ENCODE measurements around the gene A2ML1. TPM values are rescaled to one million over a fixed set of nuclear protein-coding genes. Genes with fewer than 3 reads are reported as not detected.
A peak's percentile ranks its signal among the peaks of the same experiment; 100 is the strongest.

A2ML1 gene
- total RNA-seq = not detected
- polyA plus RNA-seq = not detected

DNA sequence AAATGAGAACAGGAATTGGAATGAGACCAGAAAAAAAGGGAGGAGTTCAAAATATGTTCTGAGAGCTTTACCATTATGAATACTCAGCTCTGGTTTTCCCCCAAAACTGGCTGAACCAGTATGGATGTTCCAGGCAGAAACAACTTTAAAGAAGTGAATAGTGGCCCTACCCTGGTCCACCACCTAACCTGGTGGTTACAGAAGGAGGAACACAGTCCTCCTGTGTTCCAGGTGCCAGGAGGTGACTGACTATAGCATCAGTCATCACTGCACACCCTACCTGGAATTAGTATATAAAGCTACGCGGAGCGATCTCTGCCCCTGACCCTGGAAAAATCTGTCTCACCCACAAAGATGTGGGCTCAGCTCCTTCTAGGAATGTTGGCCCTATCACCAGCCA, at the start of gene A2ML1:
A2ML1 (plus strand) TSS at position 324 of the 400 bp plus-strand sequence; CDS start at position 355, 31 bp downstream.
- Mint-ChIP-seq H3K36me3 (peaks cover 0 to 7% (median 0%) of the 10 kb centered on the region in 3 donors), H3K27me3 (peaks cover 6 to 14% of the 10 kb centered on the region in 2 donors), H3K4me1 (no peaks in the 10 kb centered on the region), H3K4me3 (no peak within 1 kb of the TSS), H3K9me3 (peaks cover 0 to 6% (median 4%) of the 10 kb centered on the region in 5 donors), H3K27ac (peak within 1 kb of the TSS in 1 of 8 donors; percentile 43)
- ChIA-PET CTCF (no interaction called here), POLR2A (no interaction called here)
- no peak within 1 kb of the TSS for H3K27ac ChIP-seq (ENCODE audit: low read depth, low read length)
- H3K9me3 ChIP-seq (ENCODE audit: low read length) = no peaks in the 10 kb centered on the region
- no peaks in the 10 kb centered on the region for H3K27me3 ChIP-seq (ENCODE audit: insufficient read depth, low read length, poor library complexity, severe bottlenecking)
- H3K4me3 ChIP-seq (ENCODE audit: low read length) = no peak within 1 kb of the TSS
- no peaks in the 10 kb centered on the region for H3K4me1 ChIP-seq (ENCODE audit: insufficient read depth, low read length)
- DNase-seq = no peak
- H3K36me3 ChIP-seq (ENCODE audit: insufficient read depth, low read length) = no peaks in the 10 kb centered on the region

DNA sequence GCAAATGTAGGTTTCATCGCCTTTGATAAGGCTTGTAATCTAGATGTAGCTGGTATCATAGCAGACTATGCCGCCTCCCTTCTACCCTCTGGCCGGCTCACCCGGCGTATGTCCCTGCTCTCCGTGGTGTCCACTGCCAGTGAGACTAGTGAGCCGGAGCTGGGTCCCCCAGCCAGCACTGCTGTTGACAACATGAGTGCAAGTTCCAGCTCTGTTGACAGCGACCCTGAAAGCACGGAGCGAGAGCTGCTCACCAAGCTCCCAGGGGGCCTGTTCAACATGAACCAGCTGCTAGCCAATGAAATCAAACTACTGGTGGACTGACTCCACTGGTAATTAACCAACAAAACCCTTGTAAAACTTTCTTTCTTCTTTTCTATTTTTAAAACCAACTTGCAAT, 49.0 kb upstream of the A2ML1 start:
- Histone ChIP-seq H3K27ac (ENCODE audit: low read depth, low read length) (no peak overlapping the region), H3K4me3 (ENCODE audit: low read length) (no peak overlapping the region), H3K27me3 (ENCODE audit: insufficient read depth, low read length, poor library complexity, severe bottlenecking) (no peaks in the 10 kb centered on the region), H3K36me3 (ENCODE audit: insufficient read depth, low read length) (no peaks in the 10 kb centered on the region), H3K9me3 (ENCODE audit: low read length) (no peaks in the 10 kb centered on the region), H3K4me1 (ENCODE audit: insufficient read depth, low read length) (no peaks in the 10 kb centered on the region)
- Mint-ChIP-seq H3K36me3 (peaks cover 0 to 26% (median 11%) of the 10 kb centered on the region in 3 donors), H3K9me3 (no peaks in the 10 kb centered on the region), H3K4me1 (no peaks in the 10 kb centered on the region), H3K27ac (no peak overlapping the region), H3K4me3 (no peak overlapping the region), H3K27me3 (no peaks in the 10 kb centered on the region)
- DNase-seq = no peak
- POLR2A ChIA-PET = no interaction called here
- CTCF ChIA-PET = no interaction called here

DNA sequence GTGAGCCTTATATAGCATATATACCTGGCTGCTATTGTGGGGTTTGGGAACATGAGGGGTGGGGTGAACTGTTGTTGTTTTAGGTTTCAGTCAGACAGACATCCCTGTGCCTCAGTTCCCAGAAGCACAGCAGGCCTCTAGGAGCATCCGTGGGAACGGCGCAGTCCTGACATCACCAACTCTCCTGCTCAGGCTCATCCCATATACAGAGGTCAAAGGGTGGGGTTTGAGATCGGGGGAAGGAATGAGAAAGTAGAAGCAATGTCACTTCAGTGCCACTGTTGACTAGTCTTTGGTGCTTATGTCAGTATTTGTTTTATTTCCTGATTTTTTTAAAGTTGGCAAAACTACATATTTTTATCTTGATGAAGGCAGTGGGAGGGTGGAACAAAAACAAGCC, 43.1 kb upstream of the A2ML1 start:
- Mint-ChIP-seq H3K4me3 (no peak overlapping the region), H3K4me1 (no peaks in the 10 kb centered on the region), H3K27me3 (peaks cover 0 to 1% of the 10 kb centered on the region in 2 donors), H3K27ac (no peak overlapping the region), H3K36me3 (peaks cover 0 to 18% (median 3%) of the 10 kb centered on the region in 3 donors), H3K9me3 (no peaks in the 10 kb centered on the region)
- no peaks in the 10 kb centered on the region for H3K36me3 ChIP-seq (ENCODE audit: insufficient read depth, low read length)
- no peaks in the 10 kb centered on the region for H3K4me1 ChIP-seq (ENCODE audit: insufficient read depth, low read length)
- DNase-seq = no peak
- CTCF ChIA-PET = no interaction called here
- H3K27ac ChIP-seq (ENCODE audit: low read depth, low read length) = no peak overlapping the region
- POLR2A ChIA-PET = no interaction called here
- H3K9me3 ChIP-seq (ENCODE audit: low read length) = no peaks in the 10 kb centered on the region
- no peak overlapping the region for H3K4me3 ChIP-seq (ENCODE audit: low read length)
- no peaks in the 10 kb centered on the region for H3K27me3 ChIP-seq (ENCODE audit: insufficient read depth, low read length, poor library complexity, severe bottlenecking)

DNA sequence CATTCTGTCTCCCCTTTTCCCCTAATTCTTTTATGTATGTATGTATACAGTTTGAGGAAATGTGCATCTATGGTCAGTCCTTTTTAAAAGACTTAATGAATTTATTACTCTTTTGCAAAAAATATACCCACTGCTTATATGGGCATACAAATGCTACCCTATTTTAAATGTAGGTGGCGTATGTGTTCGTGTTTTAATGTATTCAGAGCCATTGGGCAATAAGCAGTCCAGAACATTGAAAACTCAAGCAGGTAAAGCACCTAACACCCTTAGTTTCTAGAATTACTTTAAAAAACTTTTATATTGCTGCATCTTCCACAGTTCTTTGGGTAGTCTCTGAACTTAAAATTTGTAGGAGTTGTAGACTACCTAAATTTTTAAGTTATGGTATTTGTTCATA, 42.6 kb upstream of the A2ML1 start:
- Histone ChIP-seq H3K4me3 (ENCODE audit: low read length) (no peak overlapping the region), H3K36me3 (ENCODE audit: insufficient read depth, low read length) (no peaks in the 10 kb centered on the region), H3K4me1 (ENCODE audit: insufficient read depth, low read length) (no peaks in the 10 kb centered on the region), H3K27me3 (ENCODE audit: insufficient read depth, low read length, poor library complexity, severe bottlenecking) (no peaks in the 10 kb centered on the region), H3K9me3 (ENCODE audit: low read length) (no peaks in the 10 kb centered on the region), H3K27ac (ENCODE audit: low read depth, low read length) (no peak overlapping the region)
- H3K36me3 Mint-ChIP-seq = peaks cover 0 to 16% (median 3%) of the 10 kb centered on the region in 3 donors
- ChIA-PET POLR2A (no interaction called here), CTCF (no interaction called here)
- H3K27ac Mint-ChIP-seq = peak overlapping the region in 1 of 8 donors; percentile 15
- no peaks in the 10 kb centered on the region for H3K9me3 Mint-ChIP-seq
- H3K4me3 Mint-ChIP-seq = no peak overlapping the region
- no peak for DNase-seq
- H3K4me1 Mint-ChIP-seq = no peaks in the 10 kb centered on the region
- peaks cover 0 to 1% of the 10 kb centered on the region in 2 donors for H3K27me3 Mint-ChIP-seq

DNA sequence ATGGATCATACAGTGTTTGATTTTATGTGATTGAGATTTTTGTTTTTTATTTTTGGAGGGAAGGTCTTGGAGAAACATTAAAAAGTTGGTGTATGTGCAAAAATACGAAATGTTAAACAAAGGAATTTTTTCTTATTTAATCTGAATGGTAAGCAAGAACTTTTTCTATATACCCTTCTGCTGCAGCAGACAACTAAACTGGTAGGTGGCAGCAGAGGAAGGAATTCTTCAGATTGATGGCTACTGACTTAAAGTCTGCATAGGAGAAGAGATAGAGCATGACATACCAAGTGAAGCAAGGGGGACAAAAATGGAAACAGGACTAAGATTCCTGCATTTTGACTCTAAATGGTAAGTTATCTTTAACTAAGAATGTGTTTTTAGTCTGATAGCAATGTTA, 42.0 kb upstream of the A2ML1 start:
- no peak for DNase-seq
- POLR2A ChIA-PET = no interaction called here

DNA sequence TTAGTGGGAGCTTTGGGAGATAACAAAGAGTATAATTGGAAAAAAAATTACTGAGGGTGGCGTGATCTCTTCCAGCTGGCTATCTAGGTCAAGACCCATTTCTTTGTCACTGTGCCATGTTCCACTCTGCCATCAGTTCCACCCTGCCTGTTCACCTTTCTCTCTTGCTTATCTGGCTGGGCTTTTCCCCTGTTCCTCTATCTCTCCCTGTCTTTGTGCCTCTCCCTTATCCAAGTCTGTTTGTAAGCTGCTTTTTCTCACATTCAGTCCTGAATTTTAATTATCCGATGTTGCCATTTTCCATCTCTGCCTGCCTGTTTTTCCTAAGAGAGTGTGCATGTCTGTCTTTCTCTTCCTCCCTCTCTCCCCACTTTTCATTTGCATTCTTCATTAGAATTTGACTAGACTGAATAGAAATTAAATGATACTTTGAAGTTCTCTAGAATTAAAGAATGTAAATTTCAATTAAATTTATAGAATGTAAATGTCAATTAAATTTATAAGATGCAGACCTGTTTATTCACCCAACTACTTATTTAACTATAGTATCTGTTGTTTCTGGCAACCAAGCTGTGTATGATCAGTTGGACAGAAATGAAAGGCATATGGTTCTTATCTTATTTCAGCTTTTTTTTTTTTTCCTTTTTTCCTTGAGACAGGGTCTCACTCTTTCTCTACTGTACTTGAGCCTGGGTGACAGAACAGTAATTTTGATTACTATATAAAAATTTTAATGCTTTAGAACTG, 40.9 kb upstream of the A2ML1 start:
- H3K4me1 Mint-ChIP-seq = no peaks in the 10 kb centered on the region
- H3K27ac Mint-ChIP-seq = peak overlapping the region in 1 of 8 donors; percentile 69
- POLR2A ChIA-PET = no interaction called here
- H3K4me3 ChIP-seq (ENCODE audit: low read length) = no peak overlapping the region
- CTCF ChIA-PET = no interaction called here
- no peaks in the 10 kb centered on the region for H3K36me3 ChIP-seq (ENCODE audit: insufficient read depth, low read length)
- H3K36me3 Mint-ChIP-seq = peaks cover 0 to 12% (median 3%) of the 10 kb centered on the region in 3 donors
- no peaks in the 10 kb centered on the region for H3K4me1 ChIP-seq (ENCODE audit: insufficient read depth, low read length)
- H3K27me3 ChIP-seq (ENCODE audit: insufficient read depth, low read length, poor library complexity, severe bottlenecking) = no peaks in the 10 kb centered on the region
- H3K9me3 Mint-ChIP-seq = no peaks in the 10 kb centered on the region
- no peaks in the 10 kb centered on the region for H3K9me3 ChIP-seq (ENCODE audit: low read length)
- DNase-seq = no peak
- no peak overlapping the region for H3K4me3 Mint-ChIP-seq
- H3K27me3 Mint-ChIP-seq = peaks cover 0 to 1% of the 10 kb centered on the region in 2 donors
- no peak overlapping the region for H3K27ac ChIP-seq (ENCODE audit: low read depth, low read length)

More for the DNA sequence above, 42.0 kb upstream of the A2ML1 start:
- H3K27ac ChIP-seq (ENCODE audit: low read depth, low read length) = no peak overlapping the region
- H3K36me3 ChIP-seq (ENCODE audit: insufficient read depth, low read length) = no peaks in the 10 kb centered on the region
- H3K27me3 ChIP-seq (ENCODE audit: insufficient read depth, low read length, poor library complexity, severe bottlenecking) = no peaks in the 10 kb centered on the region
- Mint-ChIP-seq H3K36me3 (peaks cover 0 to 13% (median 3%) of the 10 kb centered on the region in 3 donors), H3K4me1 (no peaks in the 10 kb centered on the region), H3K27me3 (peaks cover 0 to 1% of the 10 kb centered on the region in 2 donors), H3K9me3 (no peaks in the 10 kb centered on the region), H3K4me3 (no peak overlapping the region), H3K27ac (peak overlapping the region in 1 of 8 donors; percentile 15)
- H3K4me1 ChIP-seq (ENCODE audit: insufficient read depth, low read length) = no peaks in the 10 kb centered on the region
- CTCF ChIA-PET = no interaction called here
- no peaks in the 10 kb centered on the region for H3K9me3 ChIP-seq (ENCODE audit: low read length)
- no peak overlapping the region for H3K4me3 ChIP-seq (ENCODE audit: low read length)

DNA sequence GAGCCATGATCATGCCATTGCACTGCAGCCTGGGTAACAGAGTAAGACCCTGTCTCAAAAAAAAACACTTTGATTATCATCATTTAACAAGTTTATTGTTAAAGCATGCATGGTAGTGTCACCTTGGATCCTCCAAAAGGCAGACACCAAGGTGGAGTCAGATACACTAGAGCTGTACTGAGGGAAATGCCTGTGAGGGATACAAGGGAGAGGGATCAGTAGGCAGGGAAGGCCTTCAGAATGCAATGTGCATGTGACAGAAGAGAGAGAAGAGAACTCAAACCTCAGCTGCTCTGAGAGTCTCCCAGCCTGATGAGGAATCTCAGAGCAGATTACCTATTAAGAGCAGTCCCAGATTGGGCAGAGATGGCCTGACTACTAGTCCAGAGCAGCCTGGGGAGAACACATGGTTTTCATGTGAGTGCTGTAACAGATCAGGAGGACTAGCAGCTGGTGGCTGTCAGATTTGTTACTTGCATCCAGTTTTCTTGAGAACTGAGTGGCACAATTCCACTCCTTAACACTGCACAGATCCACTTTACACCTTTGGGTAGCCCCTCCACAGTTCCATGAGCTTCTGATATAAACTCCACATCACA, 38.0 kb upstream of the A2ML1 start:
- H3K4me3 Mint-ChIP-seq = no peak overlapping the region
- Histone ChIP-seq H3K27me3 (ENCODE audit: insufficient read depth, low read length, poor library complexity, severe bottlenecking) (no peaks in the 10 kb centered on the region), H3K9me3 (ENCODE audit: low read length) (no peaks in the 10 kb centered on the region), H3K4me1 (ENCODE audit: insufficient read depth, low read length) (no peaks in the 10 kb centered on the region), H3K27ac (ENCODE audit: low read depth, low read length) (no peak overlapping the region), H3K4me3 (ENCODE audit: low read length) (no peak overlapping the region), H3K36me3 (ENCODE audit: insufficient read depth, low read length) (no peaks in the 10 kb centered on the region)
- peaks cover 0 to 3% (median 0%) of the 10 kb centered on the region in 3 donors for H3K4me1 Mint-ChIP-seq
- peaks cover 0 to 9% (median 0%) of the 10 kb centered on the region in 3 donors for H3K36me3 Mint-ChIP-seq
- ChIA-PET CTCF (no interaction called here), POLR2A (no interaction called here)
- H3K27me3 Mint-ChIP-seq = peaks cover 0 to 1% of the 10 kb centered on the region in 2 donors
- H3K9me3 Mint-ChIP-seq = no peaks in the 10 kb centered on the region
- DNase-seq = no peak
- H3K27ac Mint-ChIP-seq = peak overlapping the region in 1 of 8 donors; percentile 6

DNA sequence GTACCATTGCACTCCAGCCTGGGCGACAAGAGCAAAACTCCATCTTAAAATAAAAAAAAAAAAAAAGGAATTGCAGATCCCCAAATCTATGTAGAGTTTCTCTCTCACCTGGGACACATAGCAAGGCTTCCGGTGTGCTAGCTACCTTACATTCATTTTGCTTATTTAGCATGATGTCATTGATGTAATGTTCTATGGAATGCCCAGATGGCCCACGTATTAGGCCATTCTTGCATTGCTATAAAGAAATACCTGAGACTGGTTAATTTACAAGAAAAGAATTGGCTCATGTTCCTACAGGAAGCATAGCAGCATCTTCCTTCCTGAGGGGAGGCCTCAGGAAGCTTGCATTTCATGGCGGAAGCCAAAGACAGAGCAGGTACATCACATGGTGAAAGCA, 36.9 kb upstream of the A2ML1 start:
- H3K27ac ChIP-seq (ENCODE audit: low read depth, low read length) = no peak overlapping the region
- H3K4me3 ChIP-seq (ENCODE audit: low read length) = no peak overlapping the region
- H3K9me3 Mint-ChIP-seq = no peaks in the 10 kb centered on the region
- CTCF ChIA-PET = no interaction called here
- H3K4me3 Mint-ChIP-seq = no peak overlapping the region
- H3K27me3 Mint-ChIP-seq = peaks cover 0 to 1% of the 10 kb centered on the region in 2 donors
- DNase-seq = no peak
- H3K36me3 ChIP-seq (ENCODE audit: insufficient read depth, low read length) = no peaks in the 10 kb centered on the region
- no peaks in the 10 kb centered on the region for H3K9me3 ChIP-seq (ENCODE audit: low read length)
- H3K36me3 Mint-ChIP-seq = peaks cover 0 to 7% (median 0%) of the 10 kb centered on the region in 3 donors
- no peaks in the 10 kb centered on the region for H3K27me3 ChIP-seq (ENCODE audit: insufficient read depth, low read length, poor library complexity, severe bottlenecking)
- POLR2A ChIA-PET = no interaction called here
- H3K4me1 Mint-ChIP-seq = peaks cover 0 to 3% (median 0%) of the 10 kb centered on the region in 3 donors
- no peak overlapping the region for H3K27ac Mint-ChIP-seq
- no peaks in the 10 kb centered on the region for H3K4me1 ChIP-seq (ENCODE audit: insufficient read depth, low read length)

Measured in CD8-positive, alpha-beta memory T cell (primary cell).